Activated CD8-positive, alpha-beta memory T cell treated with anti-CD3 and anti-CD28 coated beads for 24 hours (primary cell): Measurements from ENCODE around the gene DCAF12.

Source experiments
- DNase-seq: peaks from one replicate; pipeline ENCODE4 v3.0.0-alpha.2; 2020

The DCAF12 gene

GRCh38 chr9:34124926-34125325, 1.6 kb downstream of the DCAF12 start:
- DNase-seq = no peak

- DNase-seq = no peak
Observed at GRCh38 chr9:34124099-34124498, 2.4 kb downstream of the DCAF12 start.

- no peak for DNase-seq
Observed at GRCh38 chr9:34123682-34124081, 2.8 kb downstream of the DCAF12 start.

GRCh38 chr9:34121996-34122395, 4.5 kb downstream of the DCAF12 start:
- DNase-seq = no peak

- no peak for DNase-seq
Observed at GRCh38 chr9:34119713-34120112, 6.8 kb downstream of the DCAF12 start.

- DNase-seq = no peak
Observed at GRCh38 chr9:34114436-34114835, 12.1 kb downstream of the DCAF12 start.

GRCh38 chr9:34106110-34106509, 20.4 kb downstream of the DCAF12 start:
- no peak for DNase-seq

GRCh38 chr9:34102796-34103195, 23.7 kb downstream of the DCAF12 start:
- no peak for DNase-seq

GRCh38 chr9:34098307-34098706, 28.2 kb downstream of the DCAF12 start:
- DNase-seq = no peak

- no peak for DNase-seq
Observed at GRCh38 chr9:34097865-34098264, 28.6 kb downstream of the DCAF12 start.

GRCh38 chr9:34096751-34097150, 29.7 kb downstream of the DCAF12 start:
- no peak for DNase-seq

- DNase-seq = no peak
Observed at GRCh38 chr9:34093578-34093977, 32.9 kb downstream of the DCAF12 start.

- DNase-seq = no peak
Observed at GRCh38 chr9:34089311-34089710, 37.2 kb downstream of the DCAF12 start.

- no peak for DNase-seq
Observed at GRCh38 chr9:34087370-34087769, 39.1 kb downstream of the DCAF12 start.

- DNase-seq = no peak
Observed at GRCh38 chr9:34086864-34087263, 39.6 kb downstream of the DCAF12 start.

- DNase-seq = no peak
Observed at GRCh38 chr9:34085581-34086500, 40.7 kb downstream of the DCAF12 start.

- DNase-seq = no peak
Observed at GRCh38 chr9:34084562-34084961, 41.9 kb downstream of the DCAF12 start.

GRCh38 chr9:34079181-34079580, 47.3 kb downstream of the DCAF12 start:
- DNase-seq = no peak

GRCh38 chr9:34072868-34073590, 53.5 kb downstream of the DCAF12 start:
- DNase-seq = no peak

- no peak for DNase-seq
Observed at GRCh38 chr9:34072410-34072809, 54.1 kb downstream of the DCAF12 start.

- no peak for DNase-seq
Observed at GRCh38 chr9:34070606-34071324, 55.7 kb downstream of the DCAF12 start.

GRCh38 chr9:34069831-34070230, 56.7 kb downstream of the DCAF12 start:
- no peak for DNase-seq

GRCh38 chr9:34065541-34065940, 61.0 kb downstream of the DCAF12 start:
- no peak for DNase-seq

GRCh38 chr9:34059954-34060353, 66.5 kb downstream of the DCAF12 start:
- DNase-seq = no peak
